NOMO-1 treated with DMSO at 0.1 percent for 48 hours (cell line): ENCODE measurements around the gene TKFC.

Experiments used
- DNase-seq: peaks from one replicate; lab custom pipeline; 2025; ENCODE audit not compliant: unreplicated experiment; lab: John Stamatoyannopoulos, UW

The TKFC gene, protein sequence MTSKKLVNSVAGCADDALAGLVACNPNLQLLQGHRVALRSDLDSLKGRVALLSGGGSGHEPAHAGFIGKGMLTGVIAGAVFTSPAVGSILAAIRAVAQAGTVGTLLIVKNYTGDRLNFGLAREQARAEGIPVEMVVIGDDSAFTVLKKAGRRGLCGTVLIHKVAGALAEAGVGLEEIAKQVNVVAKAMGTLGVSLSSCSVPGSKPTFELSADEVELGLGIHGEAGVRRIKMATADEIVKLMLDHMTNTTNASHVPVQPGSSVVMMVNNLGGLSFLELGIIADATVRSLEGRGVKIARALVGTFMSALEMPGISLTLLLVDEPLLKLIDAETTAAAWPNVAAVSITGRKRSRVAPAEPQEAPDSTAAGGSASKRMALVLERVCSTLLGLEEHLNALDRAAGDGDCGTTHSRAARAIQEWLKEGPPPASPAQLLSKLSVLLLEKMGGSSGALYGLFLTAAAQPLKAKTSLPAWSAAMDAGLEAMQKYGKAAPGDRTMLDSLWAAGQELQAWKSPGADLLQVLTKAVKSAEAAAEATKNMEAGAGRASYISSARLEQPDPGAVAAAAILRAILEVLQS

DNA sequence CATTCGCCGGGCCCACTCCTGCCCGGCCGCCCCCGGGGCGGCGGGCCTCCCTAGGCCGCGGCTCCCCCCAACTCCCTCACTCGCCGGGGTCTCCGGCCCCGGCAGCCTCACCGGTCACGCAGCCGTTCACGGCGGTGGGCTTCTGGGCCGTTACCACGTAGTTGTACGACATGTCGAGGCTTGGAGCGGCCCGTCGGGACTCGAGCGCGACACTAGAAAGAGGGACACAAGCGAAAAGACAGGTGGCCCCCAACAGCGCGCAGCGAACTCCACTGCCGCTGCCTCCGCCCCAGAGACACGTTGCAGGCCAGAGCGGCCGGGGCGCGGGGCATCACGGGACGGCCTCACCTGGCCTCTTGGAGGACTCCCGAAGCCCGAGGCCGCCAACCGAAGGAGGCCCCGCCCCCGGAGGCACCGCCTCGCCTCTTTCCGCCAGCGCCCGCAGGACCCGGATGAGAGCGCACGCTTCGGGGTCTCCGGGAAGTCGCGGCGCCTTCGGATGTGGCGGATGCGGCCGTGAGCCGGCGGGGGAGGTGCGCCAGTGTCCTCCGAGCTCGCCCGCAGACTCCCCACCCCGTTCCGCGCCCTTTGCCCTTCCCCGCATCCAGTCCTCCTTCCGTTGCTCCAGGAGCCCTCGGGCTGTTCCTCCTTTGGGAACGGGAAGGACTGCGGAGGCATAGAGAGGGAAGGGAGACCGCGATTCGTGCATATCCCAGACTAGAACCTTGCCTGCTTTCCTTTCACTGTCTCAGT is at the start of gene TKFC, which contains the start of gene DDB1:
TKFC (plus strand) TSS at position 432 of the 753 bp plus-strand sequence. CDS start 1,501 bp downstream, outside the sequence.
DDB1 (minus strand) TSS at position 309 of the 753 bp plus-strand sequence; CDS start at position 172, 137 bp downstream.
- peak; percentile 89 for DNase-seq

DNA sequence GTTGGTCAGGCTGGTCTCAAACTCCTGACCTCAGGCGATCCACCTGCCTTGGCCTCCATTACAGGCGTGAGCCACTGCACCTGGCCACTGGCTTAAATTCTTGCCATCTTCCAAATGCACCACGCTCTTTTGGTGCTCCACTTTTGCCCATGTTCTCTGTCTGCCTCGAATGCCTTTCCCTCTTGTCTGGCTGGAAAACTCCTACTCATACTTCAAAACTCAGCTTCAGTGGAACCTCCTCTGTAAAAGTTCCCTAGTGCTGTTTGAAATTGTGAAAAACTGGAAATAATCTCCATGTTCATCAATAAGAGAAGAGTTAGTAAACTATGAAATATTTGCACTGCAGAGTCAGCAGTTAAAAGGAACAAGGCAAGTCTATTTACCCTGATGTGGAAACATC is 49.4 kb upstream of the TKFC start:
- no peak for DNase-seq

DNA sequence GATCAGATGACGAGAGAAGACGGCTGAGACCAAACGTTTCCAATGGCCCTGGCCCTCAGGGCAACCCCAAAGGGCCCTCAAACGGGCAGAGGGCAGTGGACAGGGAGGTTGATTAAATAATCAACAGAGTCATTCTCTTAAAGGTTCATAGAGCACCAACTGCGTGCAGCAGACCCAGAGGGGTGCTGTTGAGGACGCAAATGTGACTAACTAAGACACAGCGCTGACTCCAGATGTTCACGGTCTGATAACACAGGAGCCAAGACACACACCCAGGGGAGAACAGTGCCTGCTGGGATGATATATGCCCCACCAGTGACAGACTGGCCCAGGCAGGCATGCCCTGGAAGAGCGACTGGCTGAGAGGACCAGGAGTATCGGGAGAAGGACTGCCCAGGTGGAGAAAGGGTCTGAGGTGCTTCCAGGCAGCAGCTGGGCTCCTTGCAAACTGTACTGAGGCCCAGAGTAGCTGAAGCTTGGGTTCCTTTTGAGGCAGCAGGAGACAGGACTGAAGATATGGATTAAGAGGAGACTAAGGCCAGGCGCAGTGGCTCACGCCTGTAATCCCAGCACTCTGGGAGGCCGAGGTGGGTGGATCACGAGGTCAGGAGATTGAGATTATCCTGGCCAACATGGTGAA is 45.6 kb upstream of the TKFC start:
- no peak for DNase-seq

DNA sequence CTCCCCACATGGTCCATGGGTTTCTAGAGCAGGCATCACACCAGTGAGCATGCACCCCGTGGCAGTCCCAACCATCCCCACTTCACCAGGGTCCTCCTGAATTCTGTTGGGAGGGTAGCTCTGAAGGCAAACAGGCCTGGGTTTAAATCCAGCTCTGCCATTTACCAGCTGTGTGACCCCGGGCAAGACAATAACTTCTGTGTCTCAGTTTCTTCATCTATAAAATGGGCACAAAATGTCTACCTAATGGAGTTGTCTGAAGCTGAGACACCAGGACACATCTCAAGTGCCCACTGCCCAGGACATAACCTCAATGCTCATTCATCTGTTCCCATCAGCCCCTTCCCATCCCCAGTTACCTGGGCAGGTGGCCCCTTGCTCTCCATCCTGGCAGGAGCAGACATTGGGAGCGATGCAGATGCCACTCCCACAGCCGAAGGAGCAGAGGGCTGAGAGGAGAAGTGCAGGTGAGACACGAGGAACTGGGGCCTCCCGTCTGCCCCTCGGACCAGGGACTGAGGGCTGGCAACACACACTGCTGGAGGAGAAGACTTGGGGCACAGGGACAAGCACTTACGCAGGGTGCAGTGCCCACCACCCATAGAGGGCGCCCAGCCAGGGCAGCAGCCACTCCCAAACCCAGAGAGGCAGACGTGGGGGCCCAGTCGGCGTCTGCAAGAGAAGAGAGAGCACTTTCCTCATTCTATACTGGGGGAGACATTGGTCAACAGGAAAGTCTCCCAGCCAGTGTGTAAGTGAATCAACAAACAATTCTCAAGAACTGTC is 41.9 kb upstream of the TKFC start:
- DNase-seq: no peak

DNA sequence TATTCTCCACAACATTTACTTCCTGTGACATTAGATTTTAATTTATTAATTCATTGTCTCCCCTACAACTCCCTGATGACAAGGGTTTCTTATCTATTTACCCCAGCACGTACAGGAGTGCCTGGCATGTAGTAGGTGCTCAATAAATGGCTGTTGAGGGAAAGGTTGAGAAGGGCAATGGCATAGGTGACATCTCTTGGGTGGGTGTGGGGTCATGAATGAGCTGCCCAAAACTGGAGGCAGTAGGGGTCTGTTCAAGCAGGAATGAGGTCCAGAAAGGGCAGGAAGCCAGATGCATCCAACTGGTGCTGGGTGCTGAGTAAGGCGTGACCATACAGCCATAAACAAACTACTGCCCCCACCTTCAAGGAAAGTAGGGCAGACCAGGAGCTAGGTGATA is 40.7 kb upstream of the TKFC start:
- DNase-seq: no peak

DNA sequence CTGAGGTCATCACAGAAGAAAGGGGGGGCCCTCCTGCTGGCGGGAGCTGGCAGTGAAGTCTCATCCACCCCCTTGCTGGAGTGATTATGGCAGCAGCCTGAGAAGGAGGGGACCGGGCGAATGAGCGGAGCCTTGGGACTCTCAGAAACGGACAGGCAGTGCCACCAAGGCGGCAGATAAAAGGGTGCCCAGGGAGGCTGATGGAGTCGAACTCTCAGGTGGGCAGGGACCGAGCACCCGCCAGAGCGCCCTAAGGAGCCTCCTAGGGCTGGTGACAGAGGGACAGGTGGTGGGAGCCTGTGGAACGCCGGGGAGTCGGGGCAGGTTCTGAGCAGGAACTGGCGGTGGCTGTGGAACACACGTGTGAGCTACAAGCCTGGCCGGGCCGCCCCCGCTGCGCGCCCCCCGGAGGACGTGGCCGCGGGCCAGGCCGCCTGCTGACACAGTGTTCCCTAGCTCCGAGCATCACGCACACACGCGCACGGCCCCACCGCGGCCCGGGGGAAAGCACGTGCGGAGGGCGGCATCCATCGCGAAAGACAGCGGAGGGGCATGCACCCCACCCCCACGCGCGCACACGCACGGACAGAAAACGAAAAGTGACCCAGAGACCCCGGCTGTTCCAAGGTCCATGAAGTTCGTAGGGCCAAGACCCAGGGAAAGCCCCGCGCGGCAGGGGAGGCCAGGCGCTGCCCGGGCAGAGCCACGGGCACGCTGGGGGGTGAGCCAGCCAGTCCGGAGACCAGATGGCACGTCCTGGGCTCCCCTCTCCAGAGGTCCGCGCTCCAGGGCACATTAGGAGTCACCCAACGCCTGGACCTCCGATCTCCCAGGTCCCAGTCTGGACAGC is 38.9 kb upstream of the TKFC start:
- DNase-seq: no peak

DNA sequence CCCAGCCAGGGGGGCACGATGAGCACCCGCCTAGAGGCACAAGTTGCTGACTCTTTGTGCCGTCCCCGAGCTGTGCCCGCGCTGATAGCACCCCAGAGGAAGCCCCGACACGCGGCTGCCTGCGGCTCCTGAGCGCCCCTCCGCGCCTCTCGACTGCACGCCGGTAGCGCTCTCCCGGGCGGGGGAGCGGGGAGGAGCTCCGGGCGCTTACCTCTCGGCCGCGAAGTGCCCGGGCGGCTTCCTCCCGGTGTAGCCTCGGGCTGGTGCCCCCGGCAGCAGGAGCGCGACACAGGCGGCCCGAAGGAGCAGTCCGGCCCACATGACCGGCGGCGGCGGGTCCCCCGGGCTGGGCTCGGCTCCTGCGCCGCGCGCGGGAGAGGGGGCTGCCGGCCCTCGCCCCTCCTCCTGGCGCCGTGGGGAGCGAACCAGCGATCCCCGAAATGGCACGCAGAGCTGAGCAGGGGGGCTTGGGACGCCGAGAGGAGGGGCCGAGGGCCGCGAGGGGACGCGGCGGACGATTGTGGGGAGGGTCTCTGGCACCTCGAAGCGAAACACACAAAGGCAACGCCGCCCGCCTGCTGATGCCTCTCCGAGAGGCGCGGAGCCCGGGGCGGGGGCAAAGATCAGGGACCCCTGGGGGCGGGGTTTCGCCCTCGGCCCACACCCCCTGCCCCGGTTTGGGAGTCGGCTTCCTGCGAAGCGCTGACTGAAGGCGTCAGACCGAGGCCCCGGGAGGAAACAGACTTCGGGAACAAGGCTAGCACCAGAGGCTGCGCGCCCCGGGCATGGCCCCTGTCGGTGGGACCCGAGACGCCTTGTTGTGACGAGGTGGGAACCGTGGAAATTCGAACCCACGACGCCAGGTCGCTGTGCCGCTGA is 38.1 kb upstream of the TKFC start, which contains the start of gene VWCE:
VWCE (minus strand) TSS at position 600 of the 879 bp plus-strand sequence; CDS start at position 321, 279 bp downstream.
- DNase-seq: peak; percentile 38

DNA sequence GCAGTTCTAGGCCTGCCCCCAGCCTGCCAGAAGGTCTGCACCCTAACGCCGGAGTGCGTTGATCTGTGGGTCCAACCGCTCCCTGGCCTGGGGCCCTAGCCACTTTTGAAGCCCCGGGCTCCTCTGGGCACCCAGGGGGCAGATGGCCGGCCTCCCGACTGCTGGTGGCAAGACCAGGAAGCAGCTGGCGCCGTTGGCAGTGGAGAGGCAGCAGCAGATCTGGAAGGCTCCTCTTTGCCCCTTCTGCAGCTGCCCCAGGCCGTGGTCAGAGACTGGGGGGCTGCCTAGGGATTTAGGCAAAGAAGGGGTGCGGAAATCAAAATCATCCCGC is 37.5 kb upstream of the TKFC start:
- DNase-seq: no peak

DNA sequence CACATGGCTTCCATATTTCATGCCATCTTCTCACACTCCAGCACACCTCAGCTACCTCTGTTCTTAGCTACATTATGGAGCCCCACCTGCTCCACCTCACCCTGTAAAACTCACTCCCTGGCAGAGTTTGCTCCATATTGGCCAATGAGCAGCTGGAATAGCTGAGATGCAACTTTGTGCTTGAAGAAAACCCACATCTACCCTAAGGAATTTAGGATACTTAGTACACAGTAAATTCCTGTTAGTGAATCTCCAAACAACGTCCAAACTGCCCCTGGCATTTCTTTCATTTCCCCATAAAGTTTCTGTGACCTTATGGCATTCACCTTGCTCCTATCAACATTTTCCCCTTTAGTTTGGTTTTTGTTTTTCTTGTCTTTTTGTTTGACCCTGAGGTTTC is 35.7 kb upstream of the TKFC start:
- DNase-seq: no peak

DNA sequence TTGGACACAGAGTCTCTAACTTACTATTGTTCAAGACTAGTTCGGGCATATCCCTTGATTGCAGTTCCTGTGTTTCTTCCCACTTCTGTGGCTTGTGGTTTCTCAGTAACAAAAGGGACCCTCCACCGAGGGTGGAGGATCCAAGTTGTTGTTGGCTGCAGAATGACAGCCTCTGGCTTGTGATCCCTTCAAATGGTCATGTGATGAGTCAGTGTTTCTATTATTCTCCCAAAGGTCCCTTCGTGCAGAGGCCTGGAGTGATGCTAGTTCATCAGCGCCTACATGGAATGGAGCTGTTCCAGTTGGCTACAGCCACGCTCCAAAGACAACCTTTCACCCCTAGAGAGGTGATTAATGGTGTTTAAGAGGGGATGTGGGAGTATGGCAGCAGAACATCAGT is 35.3 kb upstream of the TKFC start:
- DNase-seq: peak; percentile 3

DNA sequence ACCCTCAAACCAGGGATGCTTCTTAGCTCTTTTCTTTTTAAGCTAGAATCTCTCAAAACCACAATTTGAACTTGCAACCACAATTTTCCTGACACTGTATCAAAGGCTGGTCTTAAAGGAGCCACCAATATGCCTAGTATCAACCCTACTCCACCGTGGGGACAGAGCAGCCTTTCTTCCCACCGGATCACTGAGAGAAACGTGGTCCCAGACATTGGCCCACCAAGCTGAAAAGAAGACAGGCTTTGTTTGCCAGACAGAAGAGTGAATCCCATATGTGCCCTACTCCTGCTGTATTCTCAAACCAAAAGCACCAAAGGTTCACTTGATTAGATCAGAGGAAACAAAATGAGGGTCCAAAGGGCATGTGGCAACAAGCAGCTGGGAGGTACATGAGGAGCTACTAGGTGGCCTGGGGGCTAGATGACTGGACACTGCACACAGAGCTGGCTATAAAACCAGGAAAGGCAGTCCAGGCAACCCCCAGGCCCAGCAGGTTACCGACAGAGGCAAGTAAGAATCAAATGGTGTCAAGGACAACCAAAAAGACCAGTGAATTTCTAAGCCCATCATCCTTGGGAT is 34.3 kb upstream of the TKFC start:
- no peak for DNase-seq

DNA sequence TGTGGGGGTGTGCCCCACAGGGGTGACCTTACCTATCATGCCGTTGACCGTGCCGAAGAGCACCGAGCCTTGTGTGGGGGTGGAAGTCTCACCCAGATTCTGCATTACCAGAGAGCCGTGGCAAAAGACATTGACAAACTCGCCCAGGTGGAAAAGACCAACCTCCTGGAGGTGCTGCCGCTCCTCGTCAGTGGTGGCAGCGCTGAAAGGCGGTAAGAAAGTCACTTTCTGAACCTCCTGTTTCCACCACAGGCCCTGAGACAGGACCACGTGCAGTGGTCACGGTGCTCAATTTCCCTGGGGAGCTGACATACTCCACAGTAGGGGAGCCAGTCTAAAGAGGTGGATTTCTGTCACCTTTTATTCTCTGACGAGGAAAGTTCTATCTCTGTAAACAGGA is 30.5 kb upstream of the TKFC start:
- DNase-seq: no peak

DNA sequence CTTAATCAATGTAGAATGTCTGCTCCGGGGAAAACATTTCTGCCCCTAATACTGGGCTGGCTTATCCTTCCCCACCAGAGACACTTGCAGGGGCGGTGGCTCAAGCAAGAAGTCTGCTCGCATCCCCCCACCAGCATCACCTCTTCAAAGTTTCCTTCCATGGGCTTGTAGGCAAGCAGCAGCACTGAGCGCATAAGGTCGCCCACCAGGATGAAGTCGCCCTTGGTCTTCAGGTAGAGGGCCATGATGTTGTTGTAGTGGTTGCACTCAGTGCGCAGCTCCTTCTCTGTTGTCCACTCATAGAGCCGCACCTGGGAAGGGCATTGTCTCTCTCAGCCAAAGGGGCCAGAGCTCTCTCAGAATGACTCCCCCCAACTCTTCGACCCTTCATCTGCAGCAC is 29.3 kb upstream of the TKFC start:
- DNase-seq: no peak

DNA sequence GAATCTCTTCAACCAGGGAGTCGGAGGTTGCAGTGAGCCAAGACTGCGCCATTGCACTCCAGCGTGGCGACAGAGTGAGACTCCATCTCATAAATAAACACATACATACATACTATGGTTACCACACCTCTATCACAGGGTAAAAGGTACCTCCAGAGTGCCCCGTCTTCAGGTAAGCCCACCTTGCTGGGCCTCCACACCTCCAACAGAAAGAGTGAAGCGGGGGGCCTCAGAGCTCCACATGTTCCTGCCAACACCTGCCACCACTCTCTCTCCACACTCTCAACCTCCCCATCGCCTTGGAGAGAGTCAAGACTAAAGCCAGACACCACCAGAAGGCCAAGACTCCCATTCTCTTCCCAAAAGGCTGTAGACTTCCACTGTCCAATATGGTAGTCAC is 27.6 kb upstream of the TKFC start:
- no peak for DNase-seq

DNA sequence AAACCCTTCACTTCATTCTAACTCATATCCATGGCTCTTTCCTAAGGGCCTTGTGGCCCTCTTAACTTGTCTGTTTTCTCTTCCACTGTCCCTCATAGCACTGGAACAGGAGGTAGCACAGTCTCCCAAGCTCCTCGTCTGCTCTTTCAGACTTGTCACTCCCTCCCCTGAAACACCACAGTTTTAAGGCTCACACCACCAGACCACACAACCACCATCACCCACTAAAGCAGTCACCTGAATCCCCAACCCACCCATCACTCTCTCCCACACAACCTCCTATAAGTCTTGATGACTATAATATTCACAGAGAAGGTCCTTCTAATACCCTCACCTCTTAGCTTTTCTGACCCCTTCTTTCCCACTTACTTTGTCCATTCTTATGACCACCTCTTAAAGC is 26.8 kb upstream of the TKFC start:
- DNase-seq: no peak

DNA sequence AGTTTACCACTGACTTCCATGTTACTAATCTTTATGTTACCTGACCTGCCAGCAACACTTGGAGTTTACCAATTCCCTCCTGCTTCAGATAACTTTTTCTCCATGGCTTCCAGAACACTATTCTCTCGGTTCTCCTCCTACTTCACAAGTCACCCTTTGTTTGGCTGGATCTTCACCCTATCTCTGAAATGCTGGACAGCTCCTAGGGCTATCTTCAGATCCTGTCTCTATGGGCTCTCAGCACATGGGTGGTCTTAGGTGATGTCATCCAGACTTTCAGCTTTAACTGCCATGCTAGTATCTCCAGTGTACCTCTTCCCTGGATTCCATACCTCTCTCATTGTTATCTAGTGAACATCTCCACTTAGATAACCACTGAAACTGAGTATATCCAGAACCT is 25.7 kb upstream of the TKFC start:
- DNase-seq: no peak

DNA sequence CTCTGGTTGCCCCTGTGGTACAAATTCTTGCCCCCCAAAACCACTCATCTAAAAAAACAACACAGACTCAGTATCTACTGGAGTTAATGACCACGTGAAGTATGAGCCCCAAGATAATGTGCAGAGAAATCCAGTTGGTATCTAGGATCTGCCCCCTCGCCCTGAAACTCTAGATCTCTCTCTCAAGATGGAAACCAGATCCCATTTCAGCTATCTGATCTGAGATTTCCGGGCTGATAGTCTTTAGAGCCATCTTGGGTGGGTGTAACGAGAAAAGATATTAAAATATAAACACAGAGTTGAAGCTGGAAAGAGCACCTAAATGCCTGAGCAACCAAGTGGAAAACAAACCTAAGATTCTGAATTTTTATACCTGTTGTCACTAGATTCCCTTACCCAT is 23.9 kb upstream of the TKFC start:
- no peak for DNase-seq

DNA sequence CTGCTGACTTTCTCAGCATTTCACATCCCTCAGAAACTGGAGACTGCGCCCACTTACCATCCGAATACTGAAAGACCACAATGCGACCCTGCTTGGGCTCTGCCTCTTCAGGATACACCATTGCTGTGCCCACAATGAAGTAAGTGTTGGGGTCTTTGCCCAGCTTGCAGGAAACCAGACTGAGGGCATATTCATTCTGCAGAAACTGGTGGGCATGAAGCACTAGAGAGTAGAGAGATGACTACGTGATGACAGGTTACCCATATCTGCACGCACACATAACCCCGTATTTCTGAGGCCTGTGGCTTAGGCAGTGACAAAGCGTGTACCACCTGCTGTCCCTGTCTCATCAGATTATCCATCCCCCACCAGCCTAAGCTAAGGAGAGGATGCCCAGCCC is 23.3 kb upstream of the TKFC start:
- no peak for DNase-seq
